GM23338 (cell line): ENCODE results near the gene SMNDC1. TPM values are rescaled to one million over a fixed set of nuclear protein-coding genes. Genes with fewer than 3 reads are reported as not detected.

Experiments used
- ATAC-seq: fragments of 200-7000 bp; cut with Tn5 transposase; 3 replicates; pipeline ENCODE4 v1.9.1; 2020
- DNase-seq: peaks from one replicate; pipeline ENCODE4 v3.0.0-alpha.2; 2015; ENCODE audit warnings: low spot score
- H2AFZ ChIP-seq: fragments of 200-600 bp; sonication (generic); 2 replicates; pipeline ENCODE4 v1.8.0; 2016; ENCODE audit warnings: antibody characterized with exemption, mild to moderate bottlenecking, moderate library complexity
- H3F3A ChIP-seq: fragments of 200-600 bp; sonication (generic); replicated peaks from 2 replicates; pipeline ENCODE4 v1.8.0; 2017; ENCODE audit warnings: antibody characterized with exemption, mixed run types, low read depth
- H3K27ac ChIP-seq: fragments of 200-600 bp; sonication (generic); 2 replicates; pipeline ENCODE4 v1.6.1; 2016; ENCODE audit warnings: low read depth
- H3K27me3 ChIP-seq: fragments of 200-600 bp; sonication (generic); 2 replicates; pipeline ENCODE4 v1.8.0; 2016; ENCODE audit warnings: mild to moderate bottlenecking, mixed run types, moderate library complexity; ENCODE audit not compliant: insufficient read depth
- H3K36me3 ChIP-seq: fragments of 200-600 bp; sonication (generic); 2 replicates; pipeline ENCODE4 v1.8.0; 2016; ENCODE audit warnings: mild to moderate bottlenecking; ENCODE audit not compliant: insufficient read depth
- H3K4me1 ChIP-seq: fragments of 200-600 bp; sonication (generic); 2 replicates; pipeline ENCODE4 v1.8.0; 2016; ENCODE audit warnings: mild to moderate bottlenecking, moderate library complexity; ENCODE audit not compliant: insufficient read depth
- H3K4me2 ChIP-seq: fragments of 200-600 bp; sonication (generic); 2 replicates; pipeline ENCODE4 v1.7.1; 2017; ENCODE audit warnings: mixed run types
- H3K4me3 ChIP-seq: fragments of 200-600 bp; sonication (generic); 2 replicates; pipeline ENCODE4 v1.6.1; 2016; ENCODE audit warnings: mixed run types
- H3K79me2 ChIP-seq: fragments of 200-600 bp; sonication (generic); replicated peaks from 2 replicates; pipeline ENCODE4 v1.8.0; 2017; ENCODE audit warnings: mild to moderate bottlenecking; ENCODE audit not compliant: insufficient read depth
- H3K9me2 ChIP-seq: fragments of 200-600 bp; sonication (generic); 2 replicates; pipeline ENCODE4 v1.8.0; 2017; ENCODE audit not compliant: insufficient read depth
- H4K20me1 ChIP-seq: fragments of 200-600 bp; sonication (generic); replicated peaks from 2 replicates; pipeline ENCODE4 v1.8.0; 2017; ENCODE audit warnings: mild to moderate bottlenecking; ENCODE audit not compliant: insufficient read depth
- H3K27ac Mint-ChIP-seq: 2 replicates; pipeline ENCODE4 v1.8.0; 2020; ENCODE audit warnings: inconsistent platforms, mild to moderate bottlenecking, moderate library complexity, mixed read lengths
- H3K27me3 Mint-ChIP-seq: 3 replicates; pipeline ENCODE4 v1.8.0; 2022; ENCODE audit warnings: low read depth, mild to moderate bottlenecking, moderate library complexity, mixed read lengths, inconsistent platforms; ENCODE audit not compliant: insufficient read depth, poor library complexity
- H3K36me3 Mint-ChIP-seq: 3 replicates; pipeline ENCODE4 v1.8.0; 2021; ENCODE audit warnings: low read depth, mild to moderate bottlenecking, inconsistent platforms, moderate library complexity, mixed read lengths
- H3K4me1 Mint-ChIP-seq: 3 replicates; pipeline ENCODE4 v1.8.0; 2020; ENCODE audit warnings: mild to moderate bottlenecking, inconsistent platforms, mixed read lengths
- H3K4me3 Mint-ChIP-seq: 3 replicates; pipeline ENCODE4 v1.8.0; 2021; ENCODE audit warnings: moderate library complexity, mild to moderate bottlenecking, inconsistent platforms, mixed read lengths
- H3K9me3 Mint-ChIP-seq: 3 replicates; pipeline ENCODE4 v1.8.0; 2020; ENCODE audit warnings: moderate library complexity, mild to moderate bottlenecking, inconsistent platforms, mixed read lengths
- CREB1 ChIP-seq: fragments of 250-450 bp; sonication (Bioruptor Pico); IDR thresholded peaks from 2 replicates; pipeline ENCODE4 v1.5.0; 2020; ENCODE audit warnings: low read depth, mild to moderate bottlenecking, moderate library complexity
- EZH2 ChIP-seq: fragments of 200-600 bp; sonication (generic); IDR thresholded peaks from one replicate; pipeline ENCODE4 v1.8.0; 2017; ENCODE audit warnings: antibody characterized with exemption, mild to moderate bottlenecking, low read depth; ENCODE audit not compliant: unreplicated experiment
- EZH2phosphoT487 ChIP-seq: fragments of 200-600 bp; sonication (generic); IDR thresholded peaks from one replicate; pipeline ENCODE4 v1.8.1; 2018; ENCODE audit warnings: antibody characterized with exemption; ENCODE audit not compliant: unreplicated experiment
- JUNB ChIP-seq: IDR thresholded peaks from one replicate; pipeline ENCODE4 v1.6.1; 2016; ENCODE audit warnings: antibody characterized with exemption; ENCODE audit not compliant: unreplicated experiment
- NANOG ChIP-seq: IDR thresholded peaks from 2 replicates; pipeline ENCODE4 v1.6.1; 2016; ENCODE audit warnings: antibody characterized with exemption, borderline replicate concordance
- POLR2AphosphoS5 ChIP-seq: IDR thresholded peaks from 2 replicates; pipeline ENCODE4 v1.6.1; 2016; ENCODE audit warnings: antibody characterized with exemption, low read depth
- STAT1 ChIP-seq: IDR thresholded peaks from one replicate; pipeline ENCODE4 v1.6.1; 2016; ENCODE audit warnings: antibody characterized with exemption; ENCODE audit not compliant: unreplicated experiment
- ZNF331 ChIP-seq: fragments of 250-450 bp; sonication (Bioruptor Pico); IDR thresholded peaks from 2 replicates; pipeline ENCODE4 v1.5.0; 2020; ENCODE audit warnings: low read depth, mild to moderate bottlenecking, moderate library complexity
- polyA plus RNA-seq: library from polyadenylated mRNA; unstranded; fragments of >200 nt; fragmentation: Nextera tagmentation; extraction: Ambion mirVana; gene quantifications from 2 replicates; pipeline ENCODE4 v1.2.1, GENCODE V29; 2016
- total RNA-seq: library from RNA; depleted of rRNA; stranded (reverse); fragments of >200 nt; shearing (Covaris generic); gene quantifications from 2 replicates; pipeline ENCODE4 v1.2.3, GENCODE V29; 2014
- TF ChIP-seq, protein P1 (sequence below): IDR thresholded peaks from one replicate; pipeline ENCODE4 v1.6.1; 2018; ENCODE audit warnings: antibody characterized with exemption; ENCODE audit not compliant: unreplicated experiment
- TF ChIP-seq, protein P2 (sequence below), 2 experiments: fragments of 200-600 bp in 1 of 2; sonication (generic) in 1 of 2; conservative IDR thresholded peaks; 2 replicates each; pipeline versions ENCODE4 v1.5.1 to v1.6.1; 2016 to 2017; ENCODE audit warnings: antibody characterized with exemption in 2 of 2, low read depth in 2 of 2, mild to moderate bottlenecking in 2 of 2, moderate library complexity in 1 of 2
- TF ChIP-seq, protein P3 (sequence below): IDR thresholded peaks from 2 replicates; pipeline ENCODE4 v1.6.1; 2016; ENCODE audit warnings: antibody characterized with exemption
- TF ChIP-seq, protein P4 (sequence below): fragments of 250-450 bp; sonication (Bioruptor Pico); IDR thresholded peaks from 2 replicates; pipeline ENCODE4 v1.5.0; 2020; ENCODE audit warnings: mild to moderate bottlenecking, moderate library complexity

SMNDC1 gene
- total and polyA plus RNA-seq, 2 experiments from 2014 or later = 28.4 to 45.1 TPM

DNA sequence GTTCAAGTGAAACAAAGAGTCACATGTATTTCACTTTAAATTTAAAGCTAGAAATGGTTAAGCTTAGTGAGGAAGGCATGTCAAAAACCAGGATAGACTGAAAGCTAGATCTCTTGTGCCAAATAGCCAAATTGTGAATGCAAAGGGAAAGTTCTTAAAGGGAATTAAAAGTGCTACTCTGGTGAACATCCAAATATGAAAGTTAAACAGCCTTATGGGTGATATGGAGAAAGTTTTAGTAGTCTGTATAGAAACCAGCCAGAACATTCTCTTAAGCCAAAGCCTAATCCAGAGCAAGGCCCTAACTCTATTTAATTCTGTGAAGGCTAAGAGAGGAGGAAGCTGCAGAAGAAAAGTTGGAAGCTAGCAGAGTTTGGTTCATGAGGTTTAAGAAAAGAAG lies 50.3 kb downstream of the SMNDC1 start (continued):
- no peak for TF ChIP-seq EZH2
- TF ChIP-seq CREB1 (CRISPR knock-in tag) = no peak
- no peak for TF ChIP-seq JUNB
- TF ChIP-seq, protein P1, sequence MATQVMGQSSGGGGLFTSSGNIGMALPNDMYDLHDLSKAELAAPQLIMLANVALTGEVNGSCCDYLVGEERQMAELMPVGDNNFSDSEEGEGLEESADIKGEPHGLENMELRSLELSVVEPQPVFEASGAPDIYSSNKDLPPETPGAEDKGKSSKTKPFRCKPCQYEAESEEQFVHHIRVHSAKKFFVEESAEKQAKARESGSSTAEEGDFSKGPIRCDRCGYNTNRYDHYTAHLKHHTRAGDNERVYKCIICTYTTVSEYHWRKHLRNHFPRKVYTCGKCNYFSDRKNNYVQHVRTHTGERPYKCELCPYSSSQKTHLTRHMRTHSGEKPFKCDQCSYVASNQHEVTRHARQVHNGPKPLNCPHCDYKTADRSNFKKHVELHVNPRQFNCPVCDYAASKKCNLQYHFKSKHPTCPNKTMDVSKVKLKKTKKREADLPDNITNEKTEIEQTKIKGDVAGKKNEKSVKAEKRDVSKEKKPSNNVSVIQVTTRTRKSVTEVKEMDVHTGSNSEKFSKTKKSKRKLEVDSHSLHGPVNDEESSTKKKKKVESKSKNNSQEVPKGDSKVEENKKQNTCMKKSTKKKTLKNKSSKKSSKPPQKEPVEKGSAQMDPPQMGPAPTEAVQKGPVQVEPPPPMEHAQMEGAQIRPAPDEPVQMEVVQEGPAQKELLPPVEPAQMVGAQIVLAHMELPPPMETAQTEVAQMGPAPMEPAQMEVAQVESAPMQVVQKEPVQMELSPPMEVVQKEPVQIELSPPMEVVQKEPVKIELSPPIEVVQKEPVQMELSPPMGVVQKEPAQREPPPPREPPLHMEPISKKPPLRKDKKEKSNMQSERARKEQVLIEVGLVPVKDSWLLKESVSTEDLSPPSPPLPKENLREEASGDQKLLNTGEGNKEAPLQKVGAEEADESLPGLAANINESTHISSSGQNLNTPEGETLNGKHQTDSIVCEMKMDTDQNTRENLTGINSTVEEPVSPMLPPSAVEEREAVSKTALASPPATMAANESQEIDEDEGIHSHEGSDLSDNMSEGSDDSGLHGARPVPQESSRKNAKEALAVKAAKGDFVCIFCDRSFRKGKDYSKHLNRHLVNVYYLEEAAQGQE = no peak
- no peak for TF ChIP-seq NANOG

DNA sequence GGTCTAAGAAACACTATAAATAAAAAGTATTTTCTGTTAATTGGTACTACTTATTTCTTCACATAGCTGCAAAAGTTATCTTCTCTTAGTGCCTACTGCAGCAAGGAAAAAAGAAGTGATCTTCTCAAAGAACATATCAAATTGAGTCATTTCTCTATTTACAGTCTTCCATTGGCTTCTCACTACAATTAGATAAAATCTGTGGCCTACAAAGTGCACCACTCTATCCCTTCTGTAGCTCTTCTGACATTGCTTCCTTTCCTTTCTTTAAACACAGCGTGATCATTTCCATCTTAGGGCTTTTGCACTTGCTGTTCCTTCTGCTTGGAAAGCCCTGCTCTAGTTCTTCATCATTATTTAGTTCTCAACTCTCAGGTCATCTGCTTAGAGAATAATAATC lies 52.6 kb downstream of the SMNDC1 start:
- H3K36me3 ChIP-seq = no peaks in the 10 kb centered on the region
- no peak overlapping the region for H3K27ac Mint-ChIP-seq
- H3K27me3 ChIP-seq = no peaks in the 10 kb centered on the region
- H3K4me1 ChIP-seq = no peaks in the 10 kb centered on the region
- no peak overlapping the region for H3K4me2 ChIP-seq
- H3K27ac ChIP-seq = no peak overlapping the region
- H4K20me1 ChIP-seq = no peaks in the 10 kb centered on the region
- no peaks in the 10 kb centered on the region for H3K27me3 Mint-ChIP-seq
- H3K9me2 ChIP-seq = no peaks in the 10 kb centered on the region
- peaks cover 12% of the 10 kb centered on the region; the same call in 2 of the 3 replicates for H3K36me3 Mint-ChIP-seq
- H3F3A ChIP-seq = no peaks in the 10 kb centered on the region
- H3K4me3 Mint-ChIP-seq = no peak overlapping the region
- no peaks in the 10 kb centered on the region for H3K4me1 Mint-ChIP-seq
- DNase-seq = no peak
- no peak for ATAC-seq
- H2AFZ ChIP-seq = no peak overlapping the region
- H3K79me2 ChIP-seq = no peaks in the 10 kb centered on the region
- peaks cover 8% of the 10 kb centered on the region; the same call in 2 of the 3 replicates for H3K9me3 Mint-ChIP-seq
- H3K4me3 ChIP-seq = no peak overlapping the region
- TF ChIP-seq POLR2AphosphoS5 = no peak
- TF ChIP-seq, protein P2, sequence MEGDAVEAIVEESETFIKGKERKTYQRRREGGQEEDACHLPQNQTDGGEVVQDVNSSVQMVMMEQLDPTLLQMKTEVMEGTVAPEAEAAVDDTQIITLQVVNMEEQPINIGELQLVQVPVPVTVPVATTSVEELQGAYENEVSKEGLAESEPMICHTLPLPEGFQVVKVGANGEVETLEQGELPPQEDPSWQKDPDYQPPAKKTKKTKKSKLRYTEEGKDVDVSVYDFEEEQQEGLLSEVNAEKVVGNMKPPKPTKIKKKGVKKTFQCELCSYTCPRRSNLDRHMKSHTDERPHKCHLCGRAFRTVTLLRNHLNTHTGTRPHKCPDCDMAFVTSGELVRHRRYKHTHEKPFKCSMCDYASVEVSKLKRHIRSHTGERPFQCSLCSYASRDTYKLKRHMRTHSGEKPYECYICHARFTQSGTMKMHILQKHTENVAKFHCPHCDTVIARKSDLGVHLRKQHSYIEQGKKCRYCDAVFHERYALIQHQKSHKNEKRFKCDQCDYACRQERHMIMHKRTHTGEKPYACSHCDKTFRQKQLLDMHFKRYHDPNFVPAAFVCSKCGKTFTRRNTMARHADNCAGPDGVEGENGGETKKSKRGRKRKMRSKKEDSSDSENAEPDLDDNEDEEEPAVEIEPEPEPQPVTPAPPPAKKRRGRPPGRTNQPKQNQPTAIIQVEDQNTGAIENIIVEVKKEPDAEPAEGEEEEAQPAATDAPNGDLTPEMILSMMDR (conservative IDR thresholded peaks at IDR 0.05; ENCODE audit: low read depth in 2 of 2) = no peak
- TF ChIP-seq CREB1 (CRISPR knock-in tag) = no peak
- TF ChIP-seq, protein P3, sequence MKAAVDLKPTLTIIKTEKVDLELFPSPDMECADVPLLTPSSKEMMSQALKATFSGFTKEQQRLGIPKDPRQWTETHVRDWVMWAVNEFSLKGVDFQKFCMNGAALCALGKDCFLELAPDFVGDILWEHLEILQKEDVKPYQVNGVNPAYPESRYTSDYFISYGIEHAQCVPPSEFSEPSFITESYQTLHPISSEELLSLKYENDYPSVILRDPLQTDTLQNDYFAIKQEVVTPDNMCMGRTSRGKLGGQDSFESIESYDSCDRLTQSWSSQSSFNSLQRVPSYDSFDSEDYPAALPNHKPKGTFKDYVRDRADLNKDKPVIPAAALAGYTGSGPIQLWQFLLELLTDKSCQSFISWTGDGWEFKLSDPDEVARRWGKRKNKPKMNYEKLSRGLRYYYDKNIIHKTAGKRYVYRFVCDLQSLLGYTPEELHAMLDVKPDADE = no peak
- TF ChIP-seq JUNB = no peak
- TF ChIP-seq, protein P4, sequence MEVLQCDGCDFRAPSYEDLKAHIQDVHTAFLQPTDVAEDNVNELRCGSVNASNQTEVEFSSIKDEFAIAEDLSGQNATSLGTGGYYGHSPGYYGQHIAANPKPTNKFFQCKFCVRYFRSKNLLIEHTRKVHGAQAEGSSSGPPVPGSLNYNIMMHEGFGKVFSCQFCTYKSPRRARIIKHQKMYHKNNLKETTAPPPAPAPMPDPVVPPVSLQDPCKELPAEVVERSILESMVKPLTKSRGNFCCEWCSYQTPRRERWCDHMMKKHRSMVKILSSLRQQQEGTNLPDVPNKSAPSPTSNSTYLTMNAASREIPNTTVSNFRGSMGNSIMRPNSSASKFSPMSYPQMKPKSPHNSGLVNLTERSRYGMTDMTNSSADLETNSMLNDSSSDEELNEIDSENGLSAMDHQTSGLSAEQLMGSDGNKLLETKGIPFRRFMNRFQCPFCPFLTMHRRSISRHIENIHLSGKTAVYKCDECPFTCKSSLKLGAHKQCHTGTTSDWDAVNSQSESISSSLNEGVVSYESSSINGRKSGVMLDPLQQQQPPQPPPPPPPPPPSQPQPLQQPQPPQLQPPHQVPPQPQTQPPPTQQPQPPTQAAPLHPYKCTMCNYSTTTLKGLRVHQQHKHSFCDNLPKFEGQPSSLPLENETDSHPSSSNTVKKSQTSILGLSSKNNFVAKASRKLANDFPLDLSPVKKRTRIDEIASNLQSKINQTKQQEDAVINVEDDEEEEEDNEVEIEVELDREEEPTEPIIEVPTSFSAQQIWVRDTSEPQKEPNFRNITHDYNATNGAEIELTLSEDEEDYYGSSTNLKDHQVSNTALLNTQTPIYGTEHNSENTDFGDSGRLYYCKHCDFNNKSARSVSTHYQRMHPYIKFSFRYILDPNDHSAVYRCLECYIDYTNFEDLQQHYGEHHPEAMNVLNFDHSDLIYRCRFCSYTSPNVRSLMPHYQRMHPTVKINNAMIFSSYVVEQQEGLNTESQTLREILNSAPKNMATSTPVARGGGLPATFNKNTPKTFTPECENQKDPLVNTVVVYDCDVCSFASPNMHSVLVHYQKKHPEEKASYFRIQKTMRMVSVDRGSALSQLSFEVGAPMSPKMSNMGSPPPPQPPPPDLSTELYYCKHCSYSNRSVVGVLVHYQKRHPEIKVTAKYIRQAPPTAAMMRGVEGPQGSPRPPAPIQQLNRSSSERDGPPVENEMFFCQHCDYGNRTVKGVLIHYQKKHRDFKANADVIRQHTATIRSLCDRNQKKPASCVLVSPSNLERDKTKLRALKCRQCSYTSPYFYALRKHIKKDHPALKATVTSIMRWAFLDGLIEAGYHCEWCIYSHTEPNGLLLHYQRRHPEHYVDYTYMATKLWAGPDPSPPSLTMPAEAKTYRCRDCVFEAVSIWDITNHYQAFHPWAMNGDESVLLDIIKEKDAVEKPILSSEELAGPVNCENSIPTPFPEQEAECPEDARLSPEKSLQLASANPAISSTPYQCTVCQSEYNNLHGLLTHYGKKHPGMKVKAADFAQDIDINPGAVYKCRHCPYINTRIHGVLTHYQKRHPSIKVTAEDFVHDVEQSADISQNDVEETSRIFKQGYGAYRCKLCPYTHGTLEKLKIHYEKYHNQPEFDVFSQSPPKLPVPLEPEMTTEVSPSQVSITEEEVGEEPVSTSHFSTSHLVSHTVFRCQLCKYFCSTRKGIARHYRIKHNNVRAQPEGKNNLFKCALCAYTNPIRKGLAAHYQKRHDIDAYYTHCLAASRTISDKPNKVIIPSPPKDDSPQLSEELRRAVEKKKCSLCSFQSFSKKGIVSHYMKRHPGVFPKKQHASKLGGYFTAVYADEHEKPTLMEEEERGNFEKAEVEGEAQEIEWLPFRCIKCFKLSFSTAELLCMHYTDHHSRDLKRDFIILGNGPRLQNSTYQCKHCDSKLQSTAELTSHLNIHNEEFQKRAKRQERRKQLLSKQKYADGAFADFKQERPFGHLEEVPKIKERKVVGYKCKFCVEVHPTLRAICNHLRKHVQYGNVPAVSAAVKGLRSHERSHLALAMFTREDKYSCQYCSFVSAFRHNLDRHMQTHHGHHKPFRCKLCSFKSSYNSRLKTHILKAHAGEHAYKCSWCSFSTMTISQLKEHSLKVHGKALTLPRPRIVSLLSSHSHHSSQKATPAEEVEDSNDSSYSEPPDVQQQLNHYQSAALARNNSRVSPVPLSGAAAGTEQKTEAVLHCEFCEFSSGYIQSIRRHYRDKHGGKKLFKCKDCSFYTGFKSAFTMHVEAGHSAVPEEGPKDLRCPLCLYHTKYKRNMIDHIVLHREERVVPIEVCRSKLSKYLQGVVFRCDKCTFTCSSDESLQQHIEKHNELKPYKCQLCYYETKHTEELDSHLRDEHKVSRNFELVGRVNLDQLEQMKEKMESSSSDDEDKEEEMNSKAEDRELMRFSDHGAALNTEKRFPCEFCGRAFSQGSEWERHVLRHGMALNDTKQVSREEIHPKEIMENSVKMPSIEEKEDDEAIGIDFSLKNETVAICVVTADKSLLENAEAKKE = no peak
- no peak for TF ChIP-seq EZH2phosphoT487
- TF ChIP-seq STAT1 = no peak
- no peak for TF ChIP-seq ZNF331
